Fibroblast of skin of left quadriceps (primary cell): Measurements from ENCODE around the gene ARMC6.
A peak's percentile ranks its signal among the peaks of the same experiment; 100 is the strongest.

ENCODE experiments used
- DNase-seq, 2 experiments: peaks; one replicate each; pipeline ENCODE4 v3.0.0-alpha.2; 2013; ENCODE audit warnings: low read depth in 2 of 2

The ARMC6 gene

GRCh38 chr19:19033426-19034203 is at the start of gene ARMC6, which contains the start of gene SUGP2:
ARMC6 (plus strand) TSS chr19:19033603; CDS start chr19:19034210, 607 bp downstream.
SUGP2 (minus strand) TSS chr19:19033517; CDS start chr19:19031071, 2,446 bp downstream.
- DNase-seq, result peak; percentile 67 to 72

- no peak for DNase-seq
Observed at GRCh38 chr19:18984251-18984650, 49.2 kb upstream of the ARMC6 start.

GRCh38 chr19:18985257-18985656 is 48.1 kb upstream of the ARMC6 start:
- DNase-seq, result no peak

- DNase-seq, result no peak
Observed at GRCh38 chr19:18987456-18987855, 45.9 kb upstream of the ARMC6 start.

GRCh38 chr19:18989316-18989715 is 44.1 kb upstream of the ARMC6 start:
- DNase-seq, result no peak

GRCh38 chr19:18990128-18990708 is 43.2 kb upstream of the ARMC6 start:
- no peak for DNase-seq

GRCh38 chr19:18991006-18991405 is 42.4 kb upstream of the ARMC6 start:
- DNase-seq, result no peak

- no peak for DNase-seq
Observed at GRCh38 chr19:18991468-18991867, 41.9 kb upstream of the ARMC6 start.

GRCh38 chr19:18992696-18993095 is 40.7 kb upstream of the ARMC6 start:
- DNase-seq, result no peak

- DNase-seq, result no peak
Observed at GRCh38 chr19:18993115-18993514, 40.3 kb upstream of the ARMC6 start.

GRCh38 chr19:18995804-18996241 is 37.6 kb upstream of the ARMC6 start:
- peak; percentile 26 to 27 for DNase-seq

GRCh38 chr19:18996351-18996750 is 37.1 kb upstream of the ARMC6 start:
- DNase-seq, result no peak

GRCh38 chr19:18996796-18997394 is 36.5 kb upstream of the ARMC6 start:
- DNase-seq, result no peak

- no peak for DNase-seq
Observed at GRCh38 chr19:18998276-18998675, 35.1 kb upstream of the ARMC6 start.

- DNase-seq, result no peak
Observed at GRCh38 chr19:18999016-18999758, 34.2 kb upstream of the ARMC6 start.

GRCh38 chr19:18999896-19000620 is 33.3 kb upstream of the ARMC6 start:
- DNase-seq, result no peak

GRCh38 chr19:19004144-19004543 is 29.3 kb upstream of the ARMC6 start:
- DNase-seq, result no peak

GRCh38 chr19:19006213-19006612 is 27.2 kb upstream of the ARMC6 start:
- no peak for DNase-seq

- no peak for DNase-seq
Observed at GRCh38 chr19:19009951-19010350, 23.5 kb upstream of the ARMC6 start.

- DNase-seq, result no peak
Observed at GRCh38 chr19:19010551-19010950, 22.9 kb upstream of the ARMC6 start.

GRCh38 chr19:19021115-19021514 is 12.3 kb upstream of the ARMC6 start:
- DNase-seq, result peak; percentile 14 to 20
